Esophagus muscularis mucosa (tissue), 4 donors: ENCODE data around the gene SDC1. TPM values are rescaled to one million over a fixed set of nuclear protein-coding genes. Genes with fewer than 3 reads are reported as not detected.

Source experiments
- DNase-seq: peaks from one replicate; pipeline ENCODE4 v3.0.0-alpha.2; 2017; ENCODE audit errors: extremely low spot score
- H3K27ac ChIP-seq, 4 donors: fragments of 200-600 bp; sonication (generic); replicated peaks in 1 of 4; 1 replicate in 3 of 4; 2 replicates in 1 of 4; pipeline ENCODE4 v1.5.1; 2016 to 2019; ENCODE audit warnings: mild to moderate bottlenecking in 1 of 4
- H3K27me3 ChIP-seq, 4 donors: fragments of 200-600 bp; sonication (generic); one replicate each; pipeline versions ENCODE4 v1.5.1 to v1.6.0; 2016 to 2019
- H3K36me3 ChIP-seq, 4 donors: fragments of 200-600 bp; sonication (generic); one replicate each; pipeline ENCODE4 v1.5.1; 2016 to 2019
- H3K4me1 ChIP-seq, 4 donors: fragments of 200-600 bp; sonication (generic); one replicate each; pipeline ENCODE4 v1.5.1; 2016 to 2019
- H3K4me3 ChIP-seq, 4 donors: fragments of 200-600 bp; sonication (generic); 1 replicate in 2 of 4; 2 replicates in 2 of 4; pipeline ENCODE4 v1.5.1; 2016 to 2019; ENCODE audit warnings: mild to moderate bottlenecking in 4 of 4, moderate library complexity in 1 of 4
- H3K9me3 ChIP-seq, 4 donors: fragments of 200-600 bp; sonication (generic); 1 replicate in 3 of 4; 2 replicates in 1 of 4; pipeline ENCODE4 v1.5.1; 2016 to 2019
- CTCF ChIP-seq, 3 experiments: fragments of 200-600 bp in 2 of 3; fragments of 450-650 bp in 1 of 3; sonication (generic) in 2 of 3; IDR thresholded peaks; one replicate each; pipeline ENCODE4 v1.5.1; 2017 to 2019; ENCODE audit warnings: antibody characterized with exemption in 3 of 3, mild to moderate bottlenecking in 2 of 3, moderate library complexity in 1 of 3
- EP300 ChIP-seq: sonication (generic); formaldehyde crosslinking; IDR thresholded peaks from one replicate; pipeline ENCODE4 v1.6.1; 2017; ENCODE audit warnings: antibody characterized with exemption
- POLR2A ChIP-seq: fragments of 450-650 bp; IDR thresholded peaks from one replicate; pipeline ENCODE4 v1.6.1; 2017; ENCODE audit warnings: antibody characterized with exemption, moderate library complexity, mild to moderate bottlenecking, low read depth
- POLR2AphosphoS5 ChIP-seq, 2 donors: sonication (generic); formaldehyde crosslinking; IDR thresholded peaks; one replicate each; pipeline ENCODE4 v1.6.1; 2017; ENCODE audit warnings: antibody characterized with exemption in 2 of 2
- WGBS: methylation state at CpG from one replicate; pipeline ENCODE4 v1.1.5; 2018; 5-methylcytosine and 5-hydroxymethylcytosine counted together
- intact Hi-C: fragments of 100-400 bp; cut with DNase I; formaldehyde crosslinking; loops from one replicate; pipeline ENCODE4 v1.15.1; 2023
- total RNA-seq, 4 donors: library from RNA; depleted of rRNA; stranded (reverse); fragments of >200 nt; gene quantifications; one replicate each; pipeline versions ENCODE4 v1.1.0 to v1.2.1, GENCODE V29; 2016

The SDC1 gene
- total RNA-seq, 4 donors from 2014 or later = 0.33 to 1.6 (median 0.47) TPM

GRCh38 chr2:20210462-20210861, 14.5 kb downstream of the SDC1 start:
- no peaks in the 10 kb centered on the region for H3K27me3 ChIP-seq
- H3K9me3 ChIP-seq = no peaks in the 10 kb centered on the region
- TF ChIP-seq POLR2AphosphoS5 (IDR thresholded peaks at IDR 0.05) = no peak
- no peak for TF ChIP-seq EP300
- no peak for TF ChIP-seq CTCF (IDR thresholded peaks at IDR 0.05)
- no peak for TF ChIP-seq POLR2A
- WGBS = 87% methylated on average over 7 of the region's 8 CpGs
- no peak overlapping the region for H3K27ac ChIP-seq
- no peak for DNase-seq
- H3K4me3 ChIP-seq = no peak overlapping the region
- no peaks in the 10 kb centered on the region for H3K4me1 ChIP-seq
- no peaks in the 10 kb centered on the region for H3K36me3 ChIP-seq
- intact Hi-C loops = no loop called here

GRCh38 chr2:20209373-20210109, 15.4 kb downstream of the SDC1 start:
- no peak for TF ChIP-seq CTCF (IDR thresholded peaks at IDR 0.05)
- TF ChIP-seq EP300 = no peak
- no peak for TF ChIP-seq POLR2A
- no peak for TF ChIP-seq POLR2AphosphoS5 (IDR thresholded peaks at IDR 0.05)
- no peaks in the 10 kb centered on the region for H3K4me1 ChIP-seq
- no peak overlapping the region for H3K4me3 ChIP-seq
- H3K27me3 ChIP-seq = no peaks in the 10 kb centered on the region
- no peak overlapping the region for H3K27ac ChIP-seq
- 93% methylated on average over 11 of the region's 21 CpGs for WGBS
- H3K9me3 ChIP-seq = no peaks in the 10 kb centered on the region
- intact Hi-C loops = no loop called here
- no peak for DNase-seq
- no peaks in the 10 kb centered on the region for H3K36me3 ChIP-seq

GRCh38 chr2:20208476-20208859, 16.5 kb downstream of the SDC1 start:
- no peak for DNase-seq
- no peak overlapping the region for H3K4me3 ChIP-seq
- WGBS = 55% methylated on average over 2 of the region's 5 CpGs
- H3K27me3 ChIP-seq = no peaks in the 10 kb centered on the region
- no peaks in the 10 kb centered on the region for H3K4me1 ChIP-seq
- no peaks in the 10 kb centered on the region for H3K9me3 ChIP-seq
- no peak overlapping the region for H3K27ac ChIP-seq
- intact Hi-C loops = no loop called here
- no peak for TF ChIP-seq CTCF (IDR thresholded peaks at IDR 0.05)
- no peak for TF ChIP-seq POLR2AphosphoS5 (IDR thresholded peaks at IDR 0.05)
- TF ChIP-seq EP300 = no peak
- no peak for TF ChIP-seq POLR2A
- no peaks in the 10 kb centered on the region for H3K36me3 ChIP-seq

GRCh38 chr2:20207051-20207450, 17.9 kb downstream of the SDC1 start:
- H3K36me3 ChIP-seq = no peaks in the 10 kb centered on the region
- H3K9me3 ChIP-seq = no peaks in the 10 kb centered on the region
- 91% methylated on average over 4 of the region's 5 CpGs for WGBS
- H3K27ac ChIP-seq = no peak overlapping the region
- intact Hi-C loops = no loop called here
- no peak overlapping the region for H3K4me3 ChIP-seq
- DNase-seq = no peak
- TF ChIP-seq CTCF (IDR thresholded peaks at IDR 0.05) (no peak), POLR2AphosphoS5 (IDR thresholded peaks at IDR 0.05) (no peak), EP300 (no peak), POLR2A (no peak)
- no peaks in the 10 kb centered on the region for H3K27me3 ChIP-seq
- H3K4me1 ChIP-seq = no peaks in the 10 kb centered on the region
